Gastrocnemius medialis (tissue), 4 donors: Measurements from ENCODE around the gene ACOT7.

Source experiments
- CTCF ChIP-seq, 5 experiments: fragments of 450-650 bp in 3 of 5; fragments of 200-600 bp in 2 of 5; sonication (generic) in 2 of 5; IDR thresholded peaks in 4 of 5; conservative IDR thresholded peaks in 1 of 5; 1 replicate in 4 of 5; 2 replicates in 1 of 5; pipeline ENCODE4 v1.5.1; 2016 to 2019; ENCODE audit warnings: antibody characterized with exemption in 5 of 5, mild to moderate bottlenecking in 3 of 5, moderate library complexity in 3 of 5
- POLR2A ChIP-seq, 2 donors: fragments of 450-650 bp; IDR thresholded peaks; one replicate each; pipeline ENCODE4 v1.6.1; 2017; ENCODE audit warnings: antibody characterized with exemption in 2 of 2, mild to moderate bottlenecking in 2 of 2, moderate library complexity in 2 of 2

- TF ChIP-seq POLR2A (IDR thresholded peaks at IDR 0.05) (no peak), CTCF (IDR thresholded peaks at IDR 0.05 in 4 of 5, conservative IDR thresholded peaks at IDR 0.05 in 1 of 5) (no peak)
Measured at GRCh38 chr1:6424619-6425593, 31.3 kb upstream of the ACOT7 start, which contains the start of gene ESPN.
